Activated gamma-delta T cell treated with anti-CD3 and anti-CD28 coated beads, Interleukin-2, amount 50 U/mL, for 16 hours (primary cell): ENCODE data around the gene EXOC6B.
A peak's percentile ranks its signal among the peaks of the same experiment; 100 is the strongest.

ENCODE experiments used
- DNase-seq: peaks from one replicate; pipeline ENCODE4 v3.0.0-alpha.2; 2020; ENCODE audit warnings: low read depth

EXOC6B gene

DNA sequence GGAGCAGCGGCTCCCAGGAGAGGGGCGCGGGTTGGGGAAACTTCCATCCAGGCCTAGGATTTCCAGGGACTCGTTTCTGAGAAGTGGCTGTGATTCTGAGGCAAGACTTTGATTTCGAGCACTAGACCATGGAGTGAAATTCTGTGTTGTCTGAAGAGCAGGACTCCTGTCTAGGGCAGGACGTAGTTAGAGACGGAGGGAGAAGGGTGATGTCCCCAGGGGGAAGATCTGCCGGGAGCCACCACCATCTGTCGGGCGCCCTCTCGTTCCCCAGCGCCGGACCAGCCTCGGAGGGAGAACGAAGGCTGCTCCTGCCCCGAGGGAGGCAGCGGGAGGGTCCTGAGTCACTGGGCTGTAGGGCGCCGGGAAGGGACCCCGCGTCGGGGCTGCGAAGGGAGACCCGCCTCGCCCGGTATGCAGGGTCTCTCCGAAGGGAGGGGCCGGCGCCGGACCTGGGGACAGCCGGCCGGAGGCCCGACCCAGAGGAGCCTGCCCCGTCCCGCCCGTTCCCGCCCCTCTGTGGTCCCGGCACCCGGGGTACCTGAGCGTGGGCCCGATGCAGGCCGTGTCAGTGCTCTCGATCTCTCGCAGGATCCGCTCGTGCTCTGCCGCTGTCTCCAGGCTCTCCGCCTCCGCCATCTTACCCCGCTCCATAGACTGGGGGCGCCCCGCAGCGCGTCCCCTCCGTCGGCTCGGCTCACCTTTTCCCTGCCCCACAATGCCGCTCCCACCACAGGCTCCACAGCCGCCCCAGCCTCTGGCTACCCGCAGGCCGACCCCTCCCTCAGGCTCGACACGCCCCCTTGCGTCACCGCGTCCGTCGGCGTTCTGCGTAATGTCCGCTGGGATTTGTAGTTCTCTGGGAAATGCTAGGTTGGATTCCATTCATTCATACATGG lies at the start of gene EXOC6B:
TSS of gene EXOC6B (minus strand) at position 777 of the 899 bp plus-strand sequence.
- peak; percentile 73 for DNase-seq

DNA sequence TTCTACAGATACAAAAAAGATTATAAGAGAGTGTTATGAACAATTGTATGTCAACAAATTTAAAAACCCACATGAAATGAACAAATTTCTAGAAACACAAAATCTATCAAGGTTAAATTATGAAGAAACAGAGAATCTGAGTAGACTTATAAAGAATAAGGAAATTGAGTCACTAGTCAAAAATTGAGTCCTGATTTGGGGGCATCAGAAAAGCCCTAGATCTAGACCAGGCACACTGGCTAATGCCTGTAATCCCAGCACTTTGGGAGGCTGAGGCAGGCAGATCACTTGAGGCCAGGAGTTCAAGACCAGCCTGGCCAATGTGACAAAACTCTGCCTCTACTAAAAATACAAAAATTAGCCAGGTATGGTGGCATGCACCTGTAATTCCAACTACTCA lies 46.0 kb upstream of the EXOC6B start:
- DNase-seq: no peak

DNA sequence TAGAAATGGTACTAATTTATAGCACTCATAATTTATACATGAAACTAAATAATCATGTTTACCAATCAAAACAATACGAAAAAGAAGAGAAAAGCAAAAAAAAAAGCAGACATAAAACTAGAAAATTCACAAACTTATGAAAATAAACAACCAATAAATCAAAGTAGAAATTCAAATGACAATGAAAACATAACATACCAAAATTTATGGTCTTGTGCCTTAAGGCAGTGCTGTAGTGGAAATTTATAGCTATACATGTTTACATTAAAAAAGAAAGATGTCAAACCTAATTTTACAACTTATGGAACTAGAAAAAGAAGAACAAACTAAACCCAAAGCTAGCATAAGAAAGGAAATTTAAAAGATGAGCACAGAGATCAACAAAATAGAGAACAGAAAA lies 45.2 kb upstream of the EXOC6B start:
- DNase-seq: no peak

DNA sequence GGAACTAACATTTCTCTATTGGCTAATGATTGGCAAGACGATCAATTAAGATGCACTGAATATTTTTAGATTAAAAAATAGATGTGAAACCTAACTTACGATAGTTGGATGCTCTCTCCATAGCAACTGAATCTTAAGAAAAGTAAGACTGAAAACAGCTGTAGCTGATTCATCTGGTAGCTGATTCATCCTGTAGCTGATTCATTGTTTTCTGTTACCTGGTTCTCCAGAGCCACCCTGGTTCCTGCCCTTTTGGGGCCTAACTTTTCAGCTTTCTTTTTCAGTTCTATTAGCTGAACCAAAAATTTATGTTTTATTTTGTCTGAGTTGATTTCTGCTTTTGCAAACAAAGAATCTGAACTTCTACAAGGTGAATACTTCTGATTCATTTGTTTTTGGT lies 38.7 kb upstream of the EXOC6B start:
- no peak for DNase-seq

DNA sequence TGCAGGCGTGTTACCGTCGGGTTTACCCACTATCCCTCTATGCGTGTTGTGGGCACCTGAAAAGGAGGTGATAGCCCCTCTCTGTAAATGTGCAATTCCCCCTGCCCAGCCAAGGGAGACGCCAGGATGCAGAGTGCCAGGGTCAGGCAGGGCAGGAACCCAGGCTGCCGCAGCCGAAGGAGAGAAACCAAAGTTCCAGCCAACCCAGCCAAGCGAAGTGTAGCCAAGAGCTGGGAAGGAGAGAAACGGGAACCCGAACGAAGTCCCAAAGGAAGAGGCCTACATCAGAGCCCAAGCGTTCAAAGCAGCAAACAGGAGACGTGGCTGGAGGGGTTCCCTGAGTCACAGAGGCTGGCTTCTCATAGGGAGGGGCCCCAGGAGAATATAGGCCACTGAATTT lies 37.2 kb upstream of the EXOC6B start:
- DNase-seq: no peak

DNA sequence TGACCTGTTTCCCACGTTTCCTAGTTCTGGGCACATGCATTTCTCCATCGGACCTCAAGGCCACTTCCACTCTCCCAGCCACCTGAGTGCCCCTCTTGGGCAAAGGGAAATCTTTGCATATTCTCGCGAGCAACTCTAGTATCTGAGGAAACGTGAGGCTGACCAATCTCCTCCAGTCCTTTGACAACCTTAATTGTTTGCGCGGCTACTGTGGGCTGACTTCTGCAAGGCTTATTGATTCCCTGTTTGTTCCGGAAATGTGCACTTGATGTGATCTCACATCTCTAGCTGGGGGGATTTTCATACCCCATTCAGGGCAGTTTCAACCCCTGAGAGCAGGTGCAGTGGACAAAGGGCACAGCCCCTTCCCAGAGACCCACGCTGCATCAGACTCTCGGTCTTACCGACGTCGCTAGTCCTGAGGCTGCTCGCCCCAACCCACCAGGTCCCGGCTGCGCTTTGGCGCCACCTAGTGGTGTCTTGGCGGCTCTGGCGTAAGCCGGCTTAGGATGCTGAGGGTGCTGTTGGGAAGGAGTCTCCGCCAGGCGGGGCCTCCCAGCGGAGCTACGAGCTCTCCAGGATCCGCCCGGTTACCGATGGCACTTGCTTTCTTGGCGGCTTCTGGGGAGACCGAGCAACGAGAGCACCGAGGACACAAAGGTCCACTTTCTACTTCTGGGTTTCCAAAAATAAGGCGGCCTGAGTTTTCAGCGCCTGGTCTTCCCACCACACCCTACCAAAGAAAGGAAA lies 36.6 kb upstream of the EXOC6B start:
- DNase-seq: peak; percentile 79

DNA sequence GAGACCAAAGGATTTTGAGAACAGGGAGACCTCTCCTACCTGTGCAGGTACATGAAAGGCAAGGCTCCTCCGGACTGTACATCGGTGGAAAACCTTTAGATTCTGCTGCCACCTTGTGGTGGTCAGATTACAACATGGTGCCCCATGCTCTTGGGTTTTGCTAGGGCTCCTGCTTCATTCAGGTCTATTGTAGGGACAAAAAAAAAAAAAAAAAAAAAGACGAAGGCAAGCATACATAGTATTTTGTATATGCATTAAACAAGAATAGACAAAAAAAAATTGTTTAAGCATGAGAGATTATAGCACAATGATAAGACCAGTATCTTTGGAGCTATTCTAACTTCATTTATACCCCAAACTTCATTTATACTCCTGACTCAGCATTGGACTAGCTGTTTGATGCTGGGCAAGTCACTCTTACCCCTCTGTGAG lies 34.0 kb upstream of the EXOC6B start:
- DNase-seq: peak; percentile 38

DNA sequence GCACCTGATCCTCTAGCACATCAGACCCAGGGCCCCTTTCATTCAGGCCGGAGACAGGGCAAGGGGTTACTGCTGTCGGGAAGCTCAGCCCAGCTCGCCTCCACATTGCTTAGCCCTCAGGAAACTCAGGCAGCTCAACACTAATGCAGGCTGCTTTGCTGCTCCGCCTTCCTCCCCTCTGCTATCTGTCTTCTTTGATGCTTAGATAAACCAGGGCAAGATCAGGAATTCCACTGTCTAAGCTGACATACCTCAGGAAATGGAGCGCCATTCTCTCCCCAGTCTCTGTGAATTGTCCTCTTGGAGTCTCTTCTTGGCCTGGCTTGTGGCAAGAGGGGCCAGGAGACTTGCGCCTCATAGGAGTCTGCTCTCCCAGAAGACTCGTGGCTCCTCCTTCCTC lies 25.5 kb upstream of the EXOC6B start:
- DNase-seq: no peak

DNA sequence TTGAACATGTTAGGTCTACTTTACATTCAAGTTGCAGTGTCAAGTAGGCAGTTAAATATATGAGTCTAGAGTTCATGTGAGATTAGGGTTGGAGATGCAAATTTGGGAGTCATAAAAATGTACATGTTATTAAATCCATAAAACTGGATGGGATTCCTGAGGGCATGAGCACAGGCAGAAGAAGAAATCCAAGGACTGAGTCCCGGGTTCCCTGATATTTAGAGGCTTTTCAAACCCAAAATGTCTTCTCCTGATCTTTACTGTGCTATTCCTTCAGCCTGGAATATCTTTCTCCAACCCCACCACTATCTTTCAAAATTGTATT lies 23.3 kb upstream of the EXOC6B start:
- DNase-seq: no peak

DNA sequence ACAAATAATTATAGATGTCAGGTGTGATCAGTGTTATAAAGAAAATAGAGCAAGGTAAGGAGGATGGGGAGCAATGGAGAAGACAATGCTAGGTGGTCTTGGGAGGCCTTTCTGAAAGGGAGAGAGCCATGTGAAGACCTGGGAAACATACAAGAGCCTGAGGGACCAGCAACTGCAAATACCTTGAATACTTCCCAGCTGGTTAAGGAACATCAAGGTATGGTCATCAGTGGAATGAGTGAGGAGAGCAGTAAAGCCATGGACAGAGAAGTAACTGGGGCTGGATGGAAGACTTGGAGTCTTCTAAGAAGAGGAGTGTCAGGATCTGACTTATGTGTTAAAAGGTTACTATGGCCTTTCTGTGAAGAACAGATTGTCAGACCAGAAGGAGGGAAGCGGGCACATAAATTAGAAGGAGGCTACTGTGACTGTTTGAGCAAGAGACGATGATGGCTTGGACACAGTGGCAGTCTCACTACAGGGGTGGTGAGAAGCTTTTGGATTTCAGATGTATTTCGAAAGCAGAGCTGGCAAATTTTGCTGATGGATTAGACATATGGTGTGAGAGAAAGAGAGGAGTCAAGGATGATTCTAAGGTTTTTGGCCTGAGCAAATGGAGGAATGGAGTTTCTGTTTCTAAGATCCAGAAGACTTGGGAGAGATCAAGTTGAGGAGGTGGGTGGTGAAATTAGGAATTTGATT lies 22.8 kb upstream of the EXOC6B start:
- no peak for DNase-seq

DNA sequence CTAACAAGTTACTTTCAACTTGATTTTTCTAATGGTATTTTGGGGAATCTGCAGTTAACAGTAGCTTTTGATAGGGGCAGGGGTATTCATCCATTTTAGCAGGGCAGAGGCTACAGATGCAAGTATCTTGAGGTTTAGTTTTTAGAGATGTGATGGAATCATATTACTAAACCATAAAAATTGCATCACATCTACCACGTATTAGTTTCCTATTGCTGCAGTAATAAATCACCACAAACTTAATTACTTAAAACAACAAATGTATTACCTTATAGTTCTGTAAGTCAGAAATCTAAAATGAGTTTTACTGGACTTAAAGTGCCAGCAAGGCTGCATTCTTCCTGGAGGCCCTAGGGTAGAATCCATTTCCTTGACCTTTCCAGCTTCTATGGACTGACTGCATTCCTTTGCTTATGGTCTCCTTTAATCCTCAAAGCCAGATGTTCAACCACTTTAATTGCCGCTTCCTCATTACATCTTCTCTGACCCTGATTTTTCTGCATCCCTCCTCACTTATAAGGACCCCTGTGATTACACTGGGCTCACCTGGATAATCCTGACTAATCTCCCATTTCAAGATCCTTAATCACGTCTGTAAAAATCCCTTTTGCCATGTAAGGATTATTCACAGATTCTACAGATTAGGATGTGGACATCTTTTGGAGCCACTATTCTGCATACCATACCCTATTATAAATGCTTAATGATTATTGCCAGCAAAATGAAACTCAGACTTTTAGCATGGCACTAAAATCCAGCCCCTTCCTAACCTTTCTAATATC lies 21.9 kb upstream of the EXOC6B start:
- no peak for DNase-seq

DNA sequence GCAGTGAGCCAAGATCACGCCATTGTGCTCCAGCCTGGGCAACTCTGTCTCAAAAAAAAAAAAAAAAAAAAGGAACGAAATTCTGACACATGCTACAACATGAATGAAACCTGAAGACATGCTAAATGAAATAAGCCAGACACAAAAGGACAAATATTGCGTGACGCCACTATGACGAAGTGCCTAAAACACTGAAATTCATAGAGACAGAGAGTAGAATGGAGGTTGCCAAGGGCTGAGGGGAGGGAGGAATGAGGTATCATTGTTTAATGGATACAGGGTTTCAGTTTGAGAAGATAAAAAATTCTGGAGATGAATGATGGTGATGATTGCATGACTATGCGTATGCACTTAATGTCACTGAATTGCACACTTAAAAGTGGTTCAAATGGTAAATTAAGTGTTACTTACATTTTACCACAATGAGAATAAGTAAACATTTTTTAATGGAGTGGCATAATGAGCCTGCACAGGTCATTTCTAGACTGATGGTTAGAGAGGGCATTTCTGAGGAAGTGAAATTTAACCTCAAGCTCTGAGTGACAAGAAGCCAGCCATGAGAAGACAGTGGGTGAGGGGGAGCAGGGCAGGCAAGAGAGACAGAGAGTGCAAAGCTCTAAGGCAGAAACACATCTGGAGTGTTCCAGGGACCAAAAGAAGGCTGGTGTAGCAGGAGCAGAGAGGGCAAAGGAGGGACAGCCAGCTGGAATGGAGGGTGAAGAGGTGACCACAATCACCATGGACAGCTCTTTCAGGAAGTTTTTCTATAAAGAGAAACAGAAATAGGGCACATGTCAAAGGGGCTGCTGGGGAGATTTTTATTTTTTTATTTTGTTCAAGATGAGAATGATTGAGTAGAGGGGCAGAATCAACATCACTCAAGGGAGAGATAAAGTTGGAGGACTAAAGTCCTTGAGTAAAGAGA lies 20.6 kb upstream of the EXOC6B start:
- DNase-seq: no peak

DNA sequence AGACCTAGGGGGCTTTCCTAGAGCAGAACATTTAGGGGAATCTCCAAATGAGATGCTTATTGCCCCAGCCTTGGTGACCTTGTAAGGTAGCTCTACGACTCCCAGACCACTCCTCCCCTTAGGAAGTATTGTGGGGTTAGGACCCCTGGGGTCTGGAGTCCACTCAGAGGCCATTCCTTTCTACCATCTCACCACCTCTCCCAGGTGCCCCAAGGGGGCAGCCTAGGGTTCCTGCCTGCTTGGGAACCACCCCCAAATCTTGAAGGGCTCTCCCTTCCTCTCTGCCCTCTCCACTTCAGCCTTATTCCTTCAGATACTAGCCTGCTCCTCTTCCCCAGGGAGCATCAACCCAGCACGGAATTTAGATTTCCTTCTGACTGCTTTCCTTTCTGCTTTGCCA lies 17.5 kb upstream of the EXOC6B start:
- DNase-seq: no peak

DNA sequence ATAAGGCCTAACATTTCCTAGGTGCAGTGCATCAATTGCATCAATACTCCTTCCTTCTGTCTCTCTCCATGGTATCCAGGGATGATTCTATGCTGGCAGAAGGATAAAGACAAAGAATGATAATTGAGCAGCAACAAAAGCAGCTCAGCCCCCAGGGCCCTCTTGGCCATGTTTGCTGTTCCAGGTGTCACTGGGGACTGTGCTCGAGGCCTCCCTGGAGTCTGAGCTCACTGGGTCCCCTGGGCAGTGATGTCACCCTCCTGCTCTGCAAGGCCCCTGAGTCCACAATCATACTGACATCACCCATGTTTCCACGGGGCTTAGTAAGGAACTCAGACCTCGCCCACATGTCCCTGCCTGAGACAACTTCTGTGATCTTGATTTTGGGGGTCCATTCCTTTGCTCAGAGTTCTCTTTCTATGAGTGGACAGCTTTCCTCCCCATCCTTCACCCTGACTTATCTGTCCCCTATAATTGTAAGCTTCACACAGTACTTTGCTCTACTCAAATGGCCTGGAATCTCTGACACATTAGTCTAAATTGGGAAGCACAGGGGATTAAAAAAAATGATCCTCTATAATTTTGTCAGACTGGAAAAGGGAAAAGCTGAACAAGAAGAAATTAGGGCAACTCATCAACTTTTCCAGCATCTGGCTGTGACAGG lies 15.8 kb upstream of the EXOC6B start:
- DNase-seq: no peak

DNA sequence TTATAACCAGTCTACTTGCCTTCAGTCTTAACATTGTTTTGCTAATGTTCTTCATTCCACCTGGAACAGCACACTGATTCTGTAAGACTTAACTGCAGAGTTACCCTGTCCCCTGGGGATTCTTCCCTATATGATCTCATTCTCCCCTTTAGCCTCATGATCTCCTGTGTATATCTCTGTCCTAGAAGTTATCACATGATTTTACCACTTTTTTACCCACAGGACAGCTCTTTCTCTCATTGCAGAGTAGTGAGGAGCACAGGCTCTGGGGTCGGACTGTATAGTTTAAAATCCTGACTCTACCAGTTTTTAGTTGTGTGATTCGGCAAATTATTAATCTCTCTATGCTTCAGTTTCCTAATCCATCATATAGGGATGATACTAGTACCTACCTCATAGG lies 14.2 kb upstream of the EXOC6B start:
- no peak for DNase-seq

DNA sequence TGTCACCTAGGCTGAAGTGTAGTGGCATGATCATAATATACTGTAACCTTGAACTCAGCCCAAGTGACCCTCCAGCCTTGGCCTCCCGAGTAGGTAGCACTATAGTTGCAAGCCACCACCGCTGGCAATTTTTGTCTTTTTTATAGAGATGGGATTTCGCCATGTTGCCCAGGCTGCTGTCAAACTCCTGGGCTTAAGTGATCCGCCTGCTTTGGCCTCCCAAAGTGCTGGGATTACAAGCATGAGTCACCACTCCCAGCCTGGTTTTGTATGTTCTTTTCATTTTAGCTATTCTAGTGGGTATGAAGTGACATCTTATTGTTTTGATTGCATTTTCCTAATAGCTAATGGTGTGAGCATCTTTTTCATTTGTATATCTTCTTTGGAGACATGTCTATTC lies 11.3 kb upstream of the EXOC6B start:
- DNase-seq: no peak

DNA sequence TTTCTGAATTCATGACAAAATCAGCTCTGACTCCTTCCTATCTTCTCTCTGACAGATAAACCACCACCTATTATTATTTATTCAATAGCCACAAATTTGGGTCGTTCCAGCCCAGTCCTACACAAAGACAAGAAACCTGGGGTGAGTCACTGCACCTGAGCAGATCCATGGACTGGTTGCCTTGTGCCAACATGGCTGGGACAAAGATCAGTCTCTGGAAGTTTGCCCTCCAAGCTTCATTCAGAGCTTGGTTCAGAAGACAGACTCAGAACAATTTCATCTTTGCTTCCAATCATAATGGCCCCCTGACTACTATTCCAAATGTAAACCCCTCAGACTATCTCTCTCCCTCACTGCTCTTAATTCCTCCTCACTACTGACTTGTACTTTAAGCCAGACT lies 9.6 kb upstream of the EXOC6B start:
- DNase-seq: no peak

DNA sequence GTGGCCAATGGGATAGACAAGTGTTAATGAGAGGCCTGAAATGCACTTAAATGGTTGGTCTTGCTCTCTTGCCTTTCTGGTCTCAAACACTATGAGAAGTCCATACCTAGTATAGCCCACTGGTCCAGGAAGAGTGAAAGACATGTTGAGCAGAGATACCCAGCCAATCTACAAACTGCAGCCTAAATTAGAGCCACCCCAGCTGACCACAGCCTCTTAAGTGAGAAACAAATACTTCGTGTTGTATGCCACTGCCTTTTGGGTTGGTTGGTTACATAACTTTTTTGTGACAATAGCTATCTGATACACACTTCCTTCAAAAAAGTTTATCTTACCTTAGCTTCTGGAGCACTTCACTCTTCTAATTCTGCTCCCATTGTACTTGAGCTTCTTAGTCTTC lies 8.8 kb upstream of the EXOC6B start:
- no peak for DNase-seq

DNA sequence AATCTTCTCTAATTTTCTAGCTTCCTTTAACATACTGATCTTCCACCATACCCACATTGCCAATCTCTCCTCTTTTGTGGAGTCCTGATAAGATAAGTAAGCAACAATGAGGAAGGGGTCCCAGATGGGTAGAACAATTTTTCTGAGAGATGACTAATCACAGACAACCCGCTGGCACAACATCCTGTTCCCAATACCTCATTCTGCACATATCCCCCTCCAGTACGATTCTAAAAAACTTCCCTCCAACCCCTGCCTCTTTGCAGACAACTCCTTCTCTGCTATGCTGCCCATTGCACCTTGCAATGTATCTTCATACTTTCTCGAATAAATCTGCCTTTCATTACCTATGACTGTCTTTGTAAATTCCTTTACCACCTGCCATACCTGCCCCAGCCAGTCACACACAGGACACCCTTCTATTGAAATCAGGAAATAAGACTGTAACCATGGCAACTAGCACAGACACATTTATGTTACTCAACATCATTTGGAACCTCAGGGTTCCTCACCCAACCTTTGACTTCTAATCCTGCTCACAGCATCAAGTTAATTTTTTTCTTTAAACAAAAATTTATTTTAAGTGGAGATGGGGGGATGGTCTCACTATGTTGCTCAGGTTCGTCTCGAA lies 7.4 kb upstream of the EXOC6B start:
- no peak for DNase-seq

DNA sequence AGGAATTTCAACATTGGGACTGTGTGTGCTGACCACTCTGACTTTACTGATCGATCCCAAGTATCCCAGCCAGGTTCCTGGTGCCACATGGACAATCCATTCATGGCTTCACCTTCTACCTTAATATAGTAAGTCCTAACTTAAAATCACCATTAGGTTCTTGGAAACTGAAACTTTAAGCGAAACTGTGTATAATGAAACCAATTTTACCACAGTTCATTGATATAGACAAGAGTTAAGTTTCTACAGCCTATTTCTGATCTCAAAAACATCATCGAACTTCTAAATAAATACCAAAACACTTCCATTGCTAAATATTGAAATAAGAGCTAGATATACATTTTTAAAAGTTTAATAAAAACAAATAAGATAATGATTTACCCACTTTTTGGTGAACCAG lies 4.4 kb upstream of the EXOC6B start:
- DNase-seq: no peak
